Measurements from ENCODE around the gene CACNA1E.
"Not testable (repeated sequence)": the region's sequence is repeated elsewhere in the genome, so short reads cannot be mapped to it uniquely, and the experiment has no call there.

The CACNA1E gene

DNA sequence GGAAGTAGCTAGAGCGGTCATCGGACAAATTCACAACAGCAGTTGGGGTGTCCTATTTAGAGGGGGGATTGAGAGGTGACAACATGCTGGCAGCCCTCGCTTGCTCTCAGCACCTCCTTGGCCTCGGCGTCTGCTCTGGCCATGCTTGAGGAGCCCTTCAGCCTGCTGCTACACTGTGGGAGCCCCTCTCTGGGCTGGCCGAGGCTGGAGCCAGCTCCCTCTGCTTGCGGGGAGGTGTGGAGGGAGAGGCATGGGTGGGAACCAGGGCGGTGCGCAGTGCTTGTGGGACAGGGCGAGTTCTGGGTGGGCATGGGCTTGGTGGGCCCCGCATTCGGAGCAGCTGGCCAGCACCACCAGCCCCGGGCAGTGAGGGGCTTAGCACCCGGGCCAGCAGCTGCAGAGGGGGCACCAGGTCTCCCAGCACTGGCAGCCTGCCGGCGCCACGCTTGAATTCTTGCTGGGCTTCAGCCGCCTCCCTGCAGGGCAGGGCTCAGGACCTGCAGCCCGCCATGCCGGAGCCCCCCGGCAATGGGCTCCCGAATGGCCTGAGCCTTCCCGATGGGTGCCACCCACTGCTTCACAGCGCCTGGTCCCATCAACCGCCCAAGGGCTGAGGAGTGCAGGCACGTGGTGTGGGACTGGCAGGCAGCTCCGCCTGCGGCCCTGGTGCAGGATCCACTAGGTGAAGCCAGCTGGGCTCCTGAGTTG, 349.0 kb downstream of the CACNA1E start:
- FAIRE-seq: not testable (repeated sequence)

DNA sequence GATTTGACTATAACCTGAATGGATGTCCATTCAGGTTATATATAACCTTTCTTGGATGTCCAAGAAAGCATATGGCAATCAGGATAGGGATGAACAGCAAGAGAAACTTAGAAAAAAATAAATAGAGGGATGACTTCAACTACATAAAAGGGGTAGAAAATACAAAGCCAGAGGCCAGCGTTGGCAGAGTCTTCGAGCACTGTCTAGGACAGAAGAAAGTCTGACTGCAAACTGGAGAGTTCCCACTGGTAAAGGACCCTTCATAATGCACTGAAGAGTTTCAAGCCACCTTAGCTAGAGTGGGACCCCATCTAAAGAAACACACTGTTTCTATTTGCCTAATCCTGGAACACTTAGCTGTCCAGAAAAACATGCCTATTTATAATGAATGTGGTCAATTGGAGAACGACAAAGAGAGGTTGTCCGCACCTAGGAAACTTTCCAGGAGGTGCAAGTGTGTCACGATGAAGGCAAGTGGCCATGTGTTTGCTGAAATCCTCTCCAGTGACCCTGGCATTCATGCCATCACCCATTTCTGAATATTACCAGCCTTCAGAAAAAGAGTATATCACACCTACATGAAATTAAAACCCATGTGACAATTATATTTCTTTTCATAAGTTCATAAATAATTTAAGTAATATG, 362.8 kb downstream of the CACNA1E start:
- no peak for FAIRE-seq

DNA sequence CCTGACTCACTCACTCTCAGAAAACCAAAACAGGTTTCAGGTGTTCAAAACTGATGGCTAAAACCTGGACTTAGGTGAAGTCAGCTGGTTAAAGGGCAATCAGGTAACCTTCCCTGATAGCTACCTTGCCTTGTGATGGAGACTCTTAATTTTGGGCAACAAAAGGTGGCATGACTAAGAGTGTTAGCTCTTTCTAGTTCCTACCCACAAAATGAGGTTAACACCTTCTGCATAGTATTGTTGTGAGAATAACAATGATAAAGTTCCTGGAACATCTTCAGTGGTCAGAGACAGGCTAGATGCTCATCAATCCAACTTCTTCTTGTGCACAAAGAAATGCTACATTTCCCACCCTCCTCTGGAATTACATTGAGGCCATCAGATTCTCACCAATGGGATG, 363.4 kb downstream of the CACNA1E start:
- FAIRE-seq: no peak

DNA sequence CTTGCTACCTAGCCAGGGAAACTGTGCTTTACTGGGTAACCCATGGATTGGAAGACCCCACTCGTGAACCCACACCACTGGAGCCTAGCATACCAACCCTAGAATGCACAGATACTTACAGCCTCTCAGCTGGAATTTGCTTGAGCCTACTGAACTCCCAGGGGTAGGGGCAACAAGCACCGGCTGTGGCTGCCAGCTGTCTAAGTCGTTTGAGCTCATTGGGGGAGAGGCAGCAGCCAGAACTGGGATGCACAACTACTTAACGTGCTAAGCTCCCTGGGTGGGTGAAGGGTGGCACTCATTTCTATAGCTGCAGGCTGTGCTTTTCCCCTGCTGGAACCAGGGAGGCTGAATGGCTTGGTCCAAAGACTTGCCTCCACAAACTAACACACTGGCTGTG, 365.8 kb downstream of the CACNA1E start:
- FAIRE-seq: no peak

DNA sequence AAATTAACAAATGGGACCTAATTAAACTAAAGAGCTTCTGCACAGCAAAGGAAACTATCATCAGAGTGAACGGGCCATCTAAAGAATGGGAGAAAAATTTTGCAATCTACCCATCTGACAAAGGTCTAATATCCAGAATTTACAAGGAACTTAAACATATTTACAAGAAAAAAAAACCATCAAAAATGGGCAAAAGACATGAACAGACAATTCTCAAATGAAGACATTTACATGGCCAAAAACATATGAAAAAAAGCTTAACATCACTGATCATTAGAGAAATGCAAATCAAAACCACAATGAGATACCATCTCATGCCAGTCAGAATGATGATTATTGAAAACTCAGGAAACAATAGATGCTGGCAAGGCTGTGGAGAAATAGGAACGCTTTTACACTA, 370.9 kb downstream of the CACNA1E start:
- not testable (repeated sequence) for FAIRE-seq

DNA sequence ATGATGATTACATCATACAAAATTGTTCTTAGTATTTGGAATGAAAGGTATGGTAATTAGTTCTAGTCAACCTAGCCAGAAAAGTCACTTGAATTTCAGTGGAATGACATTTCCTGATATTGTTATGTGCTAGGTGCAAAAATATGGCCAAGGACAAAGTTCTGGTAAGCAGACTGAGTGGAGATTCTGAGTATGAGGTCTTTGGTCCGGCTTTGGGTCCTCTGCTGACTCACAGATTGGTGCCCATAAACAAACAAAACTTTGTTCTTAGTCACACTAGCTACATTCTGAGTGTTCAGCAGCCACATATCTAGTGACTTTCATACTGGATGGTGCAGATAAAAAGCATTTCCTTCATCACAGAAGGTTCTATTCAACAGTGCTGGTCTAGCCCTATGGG, 372.1 kb downstream of the CACNA1E start:
- FAIRE-seq: no peak

Data from A204.1 (cell line).